ENCODE data around the gene FAM229B. TPM values are rescaled to one million over a fixed set of nuclear protein-coding genes. Genes with fewer than 3 reads are reported as not detected.

Gene FAM229B
- total RNA-seq, 4 donors from 2014 or later, result 7.0 to 14.9 (median 9.1) TPM

- TF ChIP-seq, protein P1, sequence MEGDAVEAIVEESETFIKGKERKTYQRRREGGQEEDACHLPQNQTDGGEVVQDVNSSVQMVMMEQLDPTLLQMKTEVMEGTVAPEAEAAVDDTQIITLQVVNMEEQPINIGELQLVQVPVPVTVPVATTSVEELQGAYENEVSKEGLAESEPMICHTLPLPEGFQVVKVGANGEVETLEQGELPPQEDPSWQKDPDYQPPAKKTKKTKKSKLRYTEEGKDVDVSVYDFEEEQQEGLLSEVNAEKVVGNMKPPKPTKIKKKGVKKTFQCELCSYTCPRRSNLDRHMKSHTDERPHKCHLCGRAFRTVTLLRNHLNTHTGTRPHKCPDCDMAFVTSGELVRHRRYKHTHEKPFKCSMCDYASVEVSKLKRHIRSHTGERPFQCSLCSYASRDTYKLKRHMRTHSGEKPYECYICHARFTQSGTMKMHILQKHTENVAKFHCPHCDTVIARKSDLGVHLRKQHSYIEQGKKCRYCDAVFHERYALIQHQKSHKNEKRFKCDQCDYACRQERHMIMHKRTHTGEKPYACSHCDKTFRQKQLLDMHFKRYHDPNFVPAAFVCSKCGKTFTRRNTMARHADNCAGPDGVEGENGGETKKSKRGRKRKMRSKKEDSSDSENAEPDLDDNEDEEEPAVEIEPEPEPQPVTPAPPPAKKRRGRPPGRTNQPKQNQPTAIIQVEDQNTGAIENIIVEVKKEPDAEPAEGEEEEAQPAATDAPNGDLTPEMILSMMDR (IDR thresholded peaks at IDR 0.05; ENCODE audit: low read depth), result no peak
Observed at GRCh38 chr6:112085286-112086065, 1.9 kb upstream of the FAM229B start.

- TF ChIP-seq, protein P1 (IDR thresholded peaks at IDR 0.05; ENCODE audit: low read depth), result no peak
Observed at GRCh38 chr6:112086744-112087135, 651 bp upstream of the FAM229B start.

- TF ChIP-seq, protein P1 (IDR thresholded peaks at IDR 0.05; ENCODE audit: low read depth), result no peak
Observed at GRCh38 chr6:112087916-112088315, 525 bp downstream of the FAM229B start.

DNA sequence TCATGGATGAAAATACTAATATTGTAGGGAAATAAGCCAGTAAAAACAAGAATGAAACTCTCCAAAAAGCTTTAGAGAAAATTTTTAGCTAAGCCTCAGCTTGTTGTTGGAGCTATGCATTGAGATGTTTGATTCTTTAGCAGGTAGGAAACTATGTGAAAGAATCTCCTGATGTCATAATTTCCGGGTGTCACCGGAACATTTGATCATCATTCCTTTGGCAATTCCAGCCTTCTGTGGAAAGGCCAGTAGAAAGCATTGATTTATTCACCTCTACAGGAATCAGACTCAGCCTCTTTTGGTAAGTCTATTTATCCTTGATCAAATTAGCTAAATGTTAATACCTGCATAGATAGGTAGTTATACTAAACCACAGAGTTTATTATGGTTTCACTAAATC is 9.5 kb downstream of the FAM229B start:
- TF ChIP-seq, protein P1 (IDR thresholded peaks at IDR 0.05; ENCODE audit: low read depth), result no peak

GRCh38 chr6:112100561-112100960 is 13.2 kb downstream of the FAM229B start:
- TF ChIP-seq, protein P1 (IDR thresholded peaks at IDR 0.05; ENCODE audit: low read depth), result no peak

DNA sequence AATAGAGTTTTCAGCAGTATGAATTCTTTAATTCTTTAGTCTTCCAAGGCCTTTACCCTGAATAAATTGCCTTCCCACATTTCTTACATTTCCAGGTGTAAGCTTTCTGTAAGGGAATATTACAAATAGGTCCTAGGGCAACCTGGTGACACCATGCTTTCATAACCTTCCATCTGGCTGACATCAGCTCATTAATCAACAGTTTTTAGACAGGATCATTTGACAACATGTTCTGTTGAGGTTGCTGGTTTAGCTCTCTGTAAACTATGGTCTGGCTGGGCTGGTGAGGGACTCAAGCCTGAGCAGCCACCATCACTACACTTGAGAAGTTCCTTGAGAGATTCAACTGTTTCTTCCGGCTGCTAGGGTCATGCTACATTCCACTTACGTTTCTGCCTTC is 19.2 kb downstream of the FAM229B start:
- TF ChIP-seq, protein P1 (IDR thresholded peaks at IDR 0.05; ENCODE audit: low read depth), result no peak

GRCh38 chr6:112109262-112109661 is 21.9 kb downstream of the FAM229B start:
- TF ChIP-seq, protein P1 (IDR thresholded peaks at IDR 0.05; ENCODE audit: low read depth), result no peak
